ENCODE results near the gene DDX31. TPM values are rescaled to one million over a fixed set of nuclear protein-coding genes. Genes with fewer than 3 reads are reported as not detected.

Gene DDX31
- total and polyA plus RNA-seq, 9 donors = 9.7 to 19.6 (median 14.1) TPM

- Histone ChIP-seq H3K4me1 (ENCODE audit: insufficient read depth) (no peaks in the 10 kb centered on the region), H3K4me3 (no peak overlapping the region), H3K27ac (peak overlapping the region in 1 of 2 donors; percentile 1), H3K27me3 (peaks cover 4% of the 10 kb centered on the region), H3K36me3 (no peaks in the 10 kb centered on the region), H3K9me3 (no peaks in the 10 kb centered on the region)
- 1 to 3% (median 2%) methylated on average over 46 to 83 of the region's 83 CpGs for WGBS, 3 donors
- TF ChIP-seq, protein P1, sequence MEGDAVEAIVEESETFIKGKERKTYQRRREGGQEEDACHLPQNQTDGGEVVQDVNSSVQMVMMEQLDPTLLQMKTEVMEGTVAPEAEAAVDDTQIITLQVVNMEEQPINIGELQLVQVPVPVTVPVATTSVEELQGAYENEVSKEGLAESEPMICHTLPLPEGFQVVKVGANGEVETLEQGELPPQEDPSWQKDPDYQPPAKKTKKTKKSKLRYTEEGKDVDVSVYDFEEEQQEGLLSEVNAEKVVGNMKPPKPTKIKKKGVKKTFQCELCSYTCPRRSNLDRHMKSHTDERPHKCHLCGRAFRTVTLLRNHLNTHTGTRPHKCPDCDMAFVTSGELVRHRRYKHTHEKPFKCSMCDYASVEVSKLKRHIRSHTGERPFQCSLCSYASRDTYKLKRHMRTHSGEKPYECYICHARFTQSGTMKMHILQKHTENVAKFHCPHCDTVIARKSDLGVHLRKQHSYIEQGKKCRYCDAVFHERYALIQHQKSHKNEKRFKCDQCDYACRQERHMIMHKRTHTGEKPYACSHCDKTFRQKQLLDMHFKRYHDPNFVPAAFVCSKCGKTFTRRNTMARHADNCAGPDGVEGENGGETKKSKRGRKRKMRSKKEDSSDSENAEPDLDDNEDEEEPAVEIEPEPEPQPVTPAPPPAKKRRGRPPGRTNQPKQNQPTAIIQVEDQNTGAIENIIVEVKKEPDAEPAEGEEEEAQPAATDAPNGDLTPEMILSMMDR (IDR thresholded peaks at IDR 0.05) = no peak
- TF ChIP-seq EP300 (IDR thresholded peaks at IDR 0.05) (no peak), POLR2A (IDR thresholded peaks at IDR 0.05) (no peak)
- DNase-seq = no peak
- intact Hi-C loops (cut with DNase I) = no loop called here
Observed at GRCh38 chr9:132589148-132590036, 80.4 kb downstream of the DDX31 start.

- no peaks in the 10 kb centered on the region for H3K4me1 ChIP-seq (ENCODE audit: insufficient read depth)
- no peaks in the 10 kb centered on the region for H3K36me3 ChIP-seq
- no peak for TF ChIP-seq EP300 (IDR thresholded peaks at IDR 0.05)
- TF ChIP-seq, protein P1 (IDR thresholded peaks at IDR 0.05) = no peak
- no peak for TF ChIP-seq POLR2A (IDR thresholded peaks at IDR 0.05)
- H3K9me3 ChIP-seq = no peaks in the 10 kb centered on the region
- H3K4me3 ChIP-seq = no peak overlapping the region
- no peak for DNase-seq
- H3K27ac ChIP-seq = peak overlapping the region in 1 of 2 donors; percentile 1
- peaks cover 4% of the 10 kb centered on the region for H3K27me3 ChIP-seq
- 5 to 13% (median 7%) methylated on average over 28 of the region's 28 CpGs for WGBS, 3 donors
- intact Hi-C loops (cut with DNase I) = no loop called here
Observed at GRCh38 chr9:132588501-132589147, 81.2 kb downstream of the DDX31 start.

DNA sequence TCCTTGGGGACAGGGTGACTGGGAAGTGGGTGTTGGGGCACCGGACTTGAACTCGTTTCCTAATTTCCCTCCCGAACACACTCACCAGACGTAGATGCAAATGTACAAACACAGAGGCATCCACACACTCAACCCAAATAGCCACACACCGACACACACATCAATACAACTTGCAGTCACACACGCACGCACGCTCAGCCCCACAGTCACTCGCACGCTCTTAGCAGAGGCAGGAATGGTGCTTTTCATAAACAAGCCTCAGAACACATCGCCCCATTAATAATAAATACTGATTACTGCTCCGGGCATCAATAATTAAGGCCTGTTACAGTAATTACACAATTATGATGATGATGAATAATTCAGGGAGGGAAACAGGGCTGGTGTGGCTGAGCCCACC is 81.7 kb downstream of the DDX31 start:
- intact Hi-C loops (cut with DNase I) = no loop called here
- Histone ChIP-seq H3K4me1 (ENCODE audit: insufficient read depth) (no peaks in the 10 kb centered on the region), H3K4me3 (no peak overlapping the region), H3K36me3 (no peaks in the 10 kb centered on the region), H3K9me3 (no peaks in the 10 kb centered on the region), H3K27me3 (peaks cover 4% of the 10 kb centered on the region), H3K27ac (no peak overlapping the region)
- no peak for TF ChIP-seq EP300 (IDR thresholded peaks at IDR 0.05)
- TF ChIP-seq POLR2A (IDR thresholded peaks at IDR 0.05) = no peak
- TF ChIP-seq, protein P1 (IDR thresholded peaks at IDR 0.05) = no peak
- no peak for DNase-seq
- 23 to 33% (median 27%) methylated on average over 12 of the region's 12 CpGs for WGBS, 3 donors

GRCh38 chr9:132587592-132587955 is 82.2 kb downstream of the DDX31 start:
- Histone ChIP-seq H3K27me3 (peaks cover 4% of the 10 kb centered on the region), H3K9me3 (no peaks in the 10 kb centered on the region), H3K4me1 (ENCODE audit: insufficient read depth) (no peaks in the 10 kb centered on the region), H3K36me3 (no peaks in the 10 kb centered on the region), H3K4me3 (no peak overlapping the region), H3K27ac (no peak overlapping the region)
- DNase-seq = no peak
- TF ChIP-seq POLR2A (IDR thresholded peaks at IDR 0.05) (no peak), EP300 (IDR thresholded peaks at IDR 0.05) (no peak)
- TF ChIP-seq, protein P1 (IDR thresholded peaks at IDR 0.05) = no peak
- intact Hi-C loops (cut with DNase I) = no loop called here
- WGBS, 3 donors = 12 to 22% (median 14%) methylated on average over 6 of the region's 6 CpGs
